Measurements from ENCODE around the gene C1GALT1C1L.

C1GALT1C1L gene

DNA sequence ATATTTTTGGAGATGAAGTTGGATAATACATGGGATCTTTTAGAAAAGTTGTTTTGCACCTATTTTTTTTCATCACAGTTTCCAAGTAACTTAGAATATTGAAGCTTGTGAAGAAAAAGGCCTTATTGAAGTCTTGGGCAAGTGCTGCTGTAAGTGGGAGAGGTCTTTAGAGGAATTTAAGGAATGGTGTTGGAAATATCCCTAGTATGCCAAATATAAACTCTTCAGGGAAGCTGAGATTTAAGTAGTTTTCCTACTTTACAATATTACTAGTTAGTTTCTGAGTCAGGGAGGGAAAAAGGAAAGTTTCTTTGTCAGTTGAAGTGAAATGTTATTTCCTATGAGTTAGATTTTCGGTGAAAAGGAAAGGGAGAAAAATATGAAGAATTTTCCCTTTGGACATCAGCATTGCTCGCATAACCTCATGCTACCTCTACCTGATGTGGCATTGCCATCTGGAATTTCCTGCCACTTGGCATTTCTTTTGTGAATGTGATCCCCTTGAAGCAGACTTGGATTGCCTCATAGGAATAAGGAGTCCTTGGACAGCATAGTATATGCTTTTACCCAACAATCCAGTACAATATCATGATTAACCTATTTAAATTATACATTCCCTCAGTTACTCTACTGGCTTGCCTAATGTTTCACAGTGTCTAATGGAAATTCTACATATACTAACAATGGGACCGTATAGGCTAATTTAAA lies 27.1 kb downstream of the C1GALT1C1L start:
- no peaks in the 10 kb centered on the region for H3F3A ChIP-seq (ENCODE audit: control insufficient read depth, insufficient read depth)
- H3K79me2 ChIP-seq (ENCODE audit: control insufficient read depth, low read length), result no peaks in the 10 kb centered on the region
- no peaks in the 10 kb centered on the region for H3K4me1 ChIP-seq (ENCODE audit: control insufficient read depth, low read length)
- H4K20me1 ChIP-seq (ENCODE audit: control insufficient read depth, insufficient read depth, low read depth, low read length), result no peaks in the 10 kb centered on the region
- H3K36me3 ChIP-seq (ENCODE audit: control insufficient read depth, low read length), result no peaks in the 10 kb centered on the region
- no peak overlapping the region for H3K27ac ChIP-seq (ENCODE audit: low read depth, low read length)
- no peaks in the 10 kb centered on the region for H3K9me2 ChIP-seq (replicated peaks; ENCODE audit: control insufficient read depth, low read length)
- H3K9me3 ChIP-seq (ENCODE audit: control insufficient read depth, insufficient read depth, low read length), result no peaks in the 10 kb centered on the region
- peaks cover 21% of the 10 kb centered on the region for H3K27me3 ChIP-seq (ENCODE audit: control insufficient read depth, low read length)
- no peak overlapping the region for H3K4me2 ChIP-seq (ENCODE audit: low read length)
- no peak overlapping the region for H3K4me3 ChIP-seq (ENCODE audit: low read length)
- TF ChIP-seq EZH2phosphoT487 (IDR thresholded peaks at IDR 0.05; ENCODE audit: borderline replicate concordance, low read length) (no peak), CTCF (IDR thresholded peaks at IDR 0.05; ENCODE audit: low read depth, low read length, poor library complexity, severe bottlenecking) (no peak)

- no peak overlapping the region for H3K4me3 ChIP-seq (ENCODE audit: low read length)
- H3K36me3 ChIP-seq (ENCODE audit: control insufficient read depth, low read length), result no peaks in the 10 kb centered on the region
- H3K9me3 ChIP-seq (ENCODE audit: control insufficient read depth, insufficient read depth, low read length), result no peaks in the 10 kb centered on the region
- no peaks in the 10 kb centered on the region for H3K9me2 ChIP-seq (replicated peaks; ENCODE audit: control insufficient read depth, low read length)
- H3K4me2 ChIP-seq (ENCODE audit: low read length), result no peak overlapping the region
- no peak overlapping the region for H3K27ac ChIP-seq (ENCODE audit: low read depth, low read length)
- peaks cover 5% of the 10 kb centered on the region; the same call in 1 of the 2 replicates for H3K4me1 ChIP-seq (ENCODE audit: control insufficient read depth, low read length)
- TF ChIP-seq CTCF (IDR thresholded peaks at IDR 0.05; ENCODE audit: low read depth, low read length, poor library complexity, severe bottlenecking) (no peak), EZH2phosphoT487 (IDR thresholded peaks at IDR 0.05; ENCODE audit: borderline replicate concordance, low read length) (no peak)
- H3K79me2 ChIP-seq (ENCODE audit: control insufficient read depth, low read length), result no peaks in the 10 kb centered on the region
- no peaks in the 10 kb centered on the region for H4K20me1 ChIP-seq (ENCODE audit: control insufficient read depth, insufficient read depth, low read depth, low read length)
- H3F3A ChIP-seq (ENCODE audit: control insufficient read depth, insufficient read depth), result no peaks in the 10 kb centered on the region
- peaks cover 3% of the 10 kb centered on the region; the same call in 1 of the 2 replicates for H3K27me3 ChIP-seq (ENCODE audit: control insufficient read depth, low read length)
Measured at GRCh38 chr2:43643680-43644079, 32.5 kb downstream of the C1GALT1C1L start.

- H3K9me2 ChIP-seq (replicated peaks; ENCODE audit: control insufficient read depth, low read length), result no peaks in the 10 kb centered on the region
- H3K4me2 ChIP-seq (ENCODE audit: low read length), result no peak overlapping the region
- H3F3A ChIP-seq (ENCODE audit: control insufficient read depth, insufficient read depth), result no peaks in the 10 kb centered on the region
- no peaks in the 10 kb centered on the region for H4K20me1 ChIP-seq (ENCODE audit: control insufficient read depth, insufficient read depth, low read depth, low read length)
- peaks cover 5% of the 10 kb centered on the region; the same call in 1 of the 2 replicates for H3K4me1 ChIP-seq (ENCODE audit: control insufficient read depth, low read length)
- H3K9me3 ChIP-seq (ENCODE audit: control insufficient read depth, insufficient read depth, low read length), result no peaks in the 10 kb centered on the region
- peaks cover 3% of the 10 kb centered on the region; the same call in 1 of the 2 replicates for H3K27me3 ChIP-seq (ENCODE audit: control insufficient read depth, low read length)
- H3K36me3 ChIP-seq (ENCODE audit: control insufficient read depth, low read length), result no peaks in the 10 kb centered on the region
- no peak overlapping the region for H3K27ac ChIP-seq (ENCODE audit: low read depth, low read length)
- no peak for TF ChIP-seq EZH2phosphoT487 (IDR thresholded peaks at IDR 0.05; ENCODE audit: borderline replicate concordance, low read length)
- TF ChIP-seq CTCF (IDR thresholded peaks at IDR 0.05; ENCODE audit: low read depth, low read length, poor library complexity, severe bottlenecking), result no peak
- no peak overlapping the region for H3K4me3 ChIP-seq (ENCODE audit: low read length)
- H3K79me2 ChIP-seq (ENCODE audit: control insufficient read depth, low read length), result no peaks in the 10 kb centered on the region
Measured at GRCh38 chr2:43642363-43642762, 33.9 kb downstream of the C1GALT1C1L start.

Measured in DOHH2 (cell line).